Fibroblast of the aortic adventitia (primary cell): ENCODE data around the gene SCO2. TPM values are rescaled to one million over a fixed set of nuclear protein-coding genes. Genes with fewer than 3 reads are reported as not detected.

Experiments
- DNase-seq: peaks from one replicate; pipeline ENCODE4 v3.0.0-alpha.2; 2010; ENCODE audit warnings: low read depth
- H3K4me3 ChIP-seq: 2 replicates; pipeline ENCODE4 v1.5.1; 2011; ENCODE audit warnings: low read depth, mild to moderate bottlenecking, control low read depth, low read length, moderate library complexity
- total RNA-seq: library from RNA; depleted of rRNA; stranded (reverse); fragments of >200 nt; gene quantifications from 2 replicates; pipeline ENCODE4 v1.2.3, GENCODE V29; 2012; ENCODE audit warnings: low replicate concordance
- TF ChIP-seq, protein P1 (sequence below): IDR thresholded peaks from 2 replicates; pipeline ENCODE4 v1.5.1; 2011; ENCODE audit warnings: mild to moderate bottlenecking, low read length, control low read depth, inconsistent platforms; ENCODE audit not compliant: insufficient read depth

The SCO2 gene
- total RNA-seq, 1 donor = 3.4 TPM

DNA sequence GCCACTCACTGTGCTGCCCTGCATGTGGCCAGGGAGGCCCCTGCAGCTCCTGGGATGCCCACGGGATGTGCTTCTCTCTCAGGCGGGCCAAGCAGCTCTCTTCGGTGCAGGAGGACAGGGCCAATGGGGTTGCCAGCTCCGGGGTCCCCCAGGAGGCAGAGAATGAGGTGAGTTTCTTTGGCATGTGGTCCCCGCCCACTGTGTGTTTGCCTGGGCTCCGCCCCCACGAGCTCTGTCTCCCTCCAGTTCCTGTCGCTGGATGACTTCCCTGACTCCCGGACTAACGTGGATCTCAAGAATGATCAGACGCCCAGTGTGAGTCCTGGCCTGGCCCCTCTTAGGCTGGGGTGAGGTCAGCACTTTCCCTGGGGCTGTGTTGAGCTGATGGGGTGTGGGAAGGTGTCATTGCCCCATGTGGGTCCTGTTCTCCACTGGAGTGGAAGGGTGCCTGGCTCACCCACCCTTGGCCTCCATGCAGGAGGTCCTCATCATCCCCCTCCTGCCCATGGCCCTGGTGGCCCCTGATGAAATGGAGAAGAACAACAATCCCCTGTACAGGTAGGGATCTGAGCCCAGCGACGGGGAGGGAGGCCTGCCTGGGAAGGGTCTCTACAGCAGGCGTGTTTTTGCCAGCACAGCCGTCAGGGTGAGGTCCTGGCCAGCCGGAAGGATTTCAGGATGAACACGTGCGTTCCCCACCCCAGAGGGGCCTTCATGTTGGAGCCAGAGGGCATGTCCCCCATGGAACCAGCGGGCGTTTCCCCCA is 7.7 kb downstream of the SCO2 start:
- H3K4me3 ChIP-seq = no peak overlapping the region
- DNase-seq = no peak
- TF ChIP-seq, protein P1, sequence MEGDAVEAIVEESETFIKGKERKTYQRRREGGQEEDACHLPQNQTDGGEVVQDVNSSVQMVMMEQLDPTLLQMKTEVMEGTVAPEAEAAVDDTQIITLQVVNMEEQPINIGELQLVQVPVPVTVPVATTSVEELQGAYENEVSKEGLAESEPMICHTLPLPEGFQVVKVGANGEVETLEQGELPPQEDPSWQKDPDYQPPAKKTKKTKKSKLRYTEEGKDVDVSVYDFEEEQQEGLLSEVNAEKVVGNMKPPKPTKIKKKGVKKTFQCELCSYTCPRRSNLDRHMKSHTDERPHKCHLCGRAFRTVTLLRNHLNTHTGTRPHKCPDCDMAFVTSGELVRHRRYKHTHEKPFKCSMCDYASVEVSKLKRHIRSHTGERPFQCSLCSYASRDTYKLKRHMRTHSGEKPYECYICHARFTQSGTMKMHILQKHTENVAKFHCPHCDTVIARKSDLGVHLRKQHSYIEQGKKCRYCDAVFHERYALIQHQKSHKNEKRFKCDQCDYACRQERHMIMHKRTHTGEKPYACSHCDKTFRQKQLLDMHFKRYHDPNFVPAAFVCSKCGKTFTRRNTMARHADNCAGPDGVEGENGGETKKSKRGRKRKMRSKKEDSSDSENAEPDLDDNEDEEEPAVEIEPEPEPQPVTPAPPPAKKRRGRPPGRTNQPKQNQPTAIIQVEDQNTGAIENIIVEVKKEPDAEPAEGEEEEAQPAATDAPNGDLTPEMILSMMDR = no peak

GRCh38 chr22:50516891-50517290 is 8.5 kb downstream of the SCO2 start:
- DNase-seq = no peak
- TF ChIP-seq, protein P1 = no peak
- H3K4me3 ChIP-seq = no peak overlapping the region

- TF ChIP-seq, protein P1 = no peak
- no peak overlapping the region for H3K4me3 ChIP-seq
- no peak for DNase-seq
These were observed 9.3 kb downstream of the SCO2 start for GRCh38 chr22:50516068-50516467.

DNA sequence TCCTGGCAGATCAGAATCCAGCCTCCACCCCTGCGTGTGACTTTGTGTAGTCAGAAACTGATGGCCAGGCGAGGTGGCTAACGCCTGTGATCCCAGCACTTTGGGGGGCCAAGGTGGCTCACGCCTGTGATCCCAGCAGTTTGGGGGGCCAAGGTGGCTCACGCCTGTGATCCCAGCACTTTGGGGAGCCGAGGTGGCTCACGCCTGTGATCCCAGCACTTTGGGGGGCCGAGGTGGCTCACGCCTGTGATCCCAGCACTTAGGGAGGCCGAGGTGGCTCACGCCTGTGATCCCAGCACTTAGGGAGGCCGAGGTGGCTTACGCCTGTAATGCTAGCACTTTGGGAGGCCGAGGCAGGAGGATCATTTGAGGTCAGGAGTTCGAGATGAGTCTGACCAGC is 12.2 kb downstream of the SCO2 start:
- TF ChIP-seq, protein P1 = no peak
- H3K4me3 ChIP-seq = no peak overlapping the region
- DNase-seq = no peak

- peak overlapping the region; percentile 88 for H3K4me3 ChIP-seq
- TF ChIP-seq, protein P1 = no peak
- no peak for DNase-seq
These were observed 16.5 kb downstream of the SCO2 start for GRCh38 chr22:50508897-50509296.

DNA sequence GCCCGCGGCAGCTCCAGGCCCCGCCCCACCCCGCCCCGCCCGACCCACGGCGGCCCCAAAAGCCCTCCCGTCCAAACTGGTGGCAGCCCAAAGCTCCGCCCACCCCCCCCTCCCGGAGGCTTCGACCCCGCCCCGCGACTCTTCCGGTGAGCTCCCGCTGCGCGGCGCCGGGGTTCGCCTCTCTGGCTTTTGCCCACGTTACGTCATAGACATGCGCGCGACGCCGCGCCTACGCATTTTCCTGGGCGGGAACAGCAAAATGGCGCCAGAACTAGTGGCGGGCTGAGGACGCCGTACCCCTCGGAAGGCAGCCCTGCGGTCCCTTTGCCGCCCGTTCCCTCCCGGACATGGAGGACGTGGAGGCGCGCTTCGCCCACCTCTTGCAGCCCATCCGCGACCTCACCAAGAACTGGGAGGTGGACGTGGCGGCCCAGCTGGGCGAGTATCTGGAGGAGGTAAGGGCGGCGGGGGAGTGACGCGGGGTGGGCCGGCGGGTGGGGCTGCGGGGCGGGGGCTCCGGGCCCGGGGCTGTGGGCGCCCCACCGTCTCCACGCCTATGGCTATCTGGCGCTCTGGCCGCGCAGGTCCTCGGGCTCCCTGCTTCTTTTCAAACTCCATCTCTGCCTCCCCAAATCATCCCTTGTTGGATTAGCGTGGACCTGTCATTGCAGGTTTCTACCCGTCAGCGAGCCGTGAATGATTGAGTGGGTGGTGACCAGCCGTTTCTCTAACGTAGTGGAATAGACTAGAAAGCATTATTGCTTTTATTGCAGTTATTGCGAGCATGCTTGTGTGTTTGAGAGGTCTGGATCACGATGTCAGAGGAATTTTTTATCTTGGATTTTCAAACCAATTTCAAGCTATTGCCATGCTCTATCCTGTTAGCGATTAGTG is 17.2 kb downstream of the SCO2 start, which contains the start of gene NCAPH2:
NCAPH2 (plus strand) TSS at position 234 of the 894 bp plus-strand sequence; CDS start at position 348, 114 bp downstream.
- peak; percentile 97 for DNase-seq
- TF ChIP-seq, protein P1 = no peak
- H3K4me3 ChIP-seq = peak within 1 kb of the TSS; percentile 99
